ENCODE results near the gene ADH1A. TPM values are rescaled to one million over a fixed set of nuclear protein-coding genes. Genes with fewer than 3 reads are reported as not detected.

The ADH1A gene
- total RNA-seq, 1 experiment from 2014 or later, result not detected

- Histone ChIP-seq H3K9me3 (ENCODE audit: control insufficient read depth, low read depth, low read length) (no peaks in the 10 kb centered on the region), H2BK120ac (ENCODE audit: low read depth, low read length, poor library complexity, severe bottlenecking) (no peak overlapping the region)
Observed at GRCh38 chr4:99264927-99265326, 25.9 kb downstream of the ADH1A start.

More at GRCh38 chr4:99264927-99265326, 25.9 kb downstream of the ADH1A start:
- Histone ChIP-seq H2BK15ac (ENCODE audit: low read depth, low read length) (no peak overlapping the region), H3K4me2 (ENCODE audit: insufficient read depth, insufficient read length, low read length) (no peak overlapping the region), H3K79me1 (ENCODE audit: insufficient read depth, low read depth, low read length, poor library complexity, severe bottlenecking) (no peaks in the 10 kb centered on the region), H3K23me2 (ENCODE audit: insufficient read length, low read depth, low read length, poor library complexity, severe bottlenecking) (no peaks in the 10 kb centered on the region), H3K27me3 (ENCODE audit: insufficient read depth, low read length) (no peaks in the 10 kb centered on the region), H3K56ac (ENCODE audit: insufficient read length, low read depth, low read length) (no peak overlapping the region), H2BK20ac (ENCODE audit: low read depth, low read length, poor library complexity, severe bottlenecking) (no peak overlapping the region), H3K27ac (ENCODE audit: insufficient read length, low read depth, low read length) (no peak overlapping the region), H4K20me1 (ENCODE audit: control insufficient read depth, insufficient read depth, insufficient read length) (no peaks in the 10 kb centered on the region), H2BK12ac (ENCODE audit: insufficient read length, low read depth, low read length) (no peak overlapping the region), H3T11ph (ENCODE audit: low read length) (no peak overlapping the region), H3K18ac (ENCODE audit: insufficient read length, low read depth, low read length) (no peak overlapping the region), H2AFZ (ENCODE audit: low read length) (no peak overlapping the region), H4K8ac (replicated peaks; ENCODE audit: insufficient read length, low read depth, low read length) (no peak overlapping the region), H4K91ac (ENCODE audit: insufficient read length, low read depth, low read length) (no peak overlapping the region), H3K79me2 (ENCODE audit: insufficient read depth, low read length) (no peaks in the 10 kb centered on the region), H2AK5ac (ENCODE audit: insufficient read length, low read length) (no peak overlapping the region), H4K5ac (ENCODE audit: insufficient read length, low read depth, low read length) (no peak overlapping the region), H3K23ac (ENCODE audit: insufficient read length, low read depth, low read length) (no peak overlapping the region), H3K4me1 (ENCODE audit: insufficient read depth, low read length) (no peaks in the 10 kb centered on the region), H2BK5ac (ENCODE audit: insufficient read length, low read length) (no peak overlapping the region), H3K9ac (ENCODE audit: extremely low read depth, insufficient read length, low read length) (no peak overlapping the region), H3K14ac (ENCODE audit: insufficient read depth, low read length) (no peak overlapping the region), H3K4ac (ENCODE audit: low read depth, low read length) (no peak overlapping the region)
- Mint-ChIP-seq H3K9me3 (peaks cover 10 to 12% of the 10 kb centered on the region in 2 experiments), H3K36me3 (ENCODE audit: insufficient read depth in 1 of 3, low read depth in 3 of 3) (peaks cover 0 to 2% (median 0%) of the 10 kb centered on the region in 3 experiments; a peak in 2 of 7 replicates), H3K4me3 (no peak overlapping the region), H3K4me1 (no peaks in the 10 kb centered on the region), H3K27ac (no peak overlapping the region), H3K27me3 (ENCODE audit: low read depth) (no peaks in the 10 kb centered on the region)
- no peak for DNase-seq
- TF ChIP-seq CTCF (conservative IDR thresholded peaks at IDR 0.05), result no peak
